Measurements from ENCODE around the gene GLRX3. TPM values are rescaled to one million over a fixed set of nuclear protein-coding genes. Genes with fewer than 3 reads are reported as not detected.

Gene GLRX3
- total RNA-seq, 6 experiments from 2014 or later, result 96.2 to 123 (median 112) TPM

DNA sequence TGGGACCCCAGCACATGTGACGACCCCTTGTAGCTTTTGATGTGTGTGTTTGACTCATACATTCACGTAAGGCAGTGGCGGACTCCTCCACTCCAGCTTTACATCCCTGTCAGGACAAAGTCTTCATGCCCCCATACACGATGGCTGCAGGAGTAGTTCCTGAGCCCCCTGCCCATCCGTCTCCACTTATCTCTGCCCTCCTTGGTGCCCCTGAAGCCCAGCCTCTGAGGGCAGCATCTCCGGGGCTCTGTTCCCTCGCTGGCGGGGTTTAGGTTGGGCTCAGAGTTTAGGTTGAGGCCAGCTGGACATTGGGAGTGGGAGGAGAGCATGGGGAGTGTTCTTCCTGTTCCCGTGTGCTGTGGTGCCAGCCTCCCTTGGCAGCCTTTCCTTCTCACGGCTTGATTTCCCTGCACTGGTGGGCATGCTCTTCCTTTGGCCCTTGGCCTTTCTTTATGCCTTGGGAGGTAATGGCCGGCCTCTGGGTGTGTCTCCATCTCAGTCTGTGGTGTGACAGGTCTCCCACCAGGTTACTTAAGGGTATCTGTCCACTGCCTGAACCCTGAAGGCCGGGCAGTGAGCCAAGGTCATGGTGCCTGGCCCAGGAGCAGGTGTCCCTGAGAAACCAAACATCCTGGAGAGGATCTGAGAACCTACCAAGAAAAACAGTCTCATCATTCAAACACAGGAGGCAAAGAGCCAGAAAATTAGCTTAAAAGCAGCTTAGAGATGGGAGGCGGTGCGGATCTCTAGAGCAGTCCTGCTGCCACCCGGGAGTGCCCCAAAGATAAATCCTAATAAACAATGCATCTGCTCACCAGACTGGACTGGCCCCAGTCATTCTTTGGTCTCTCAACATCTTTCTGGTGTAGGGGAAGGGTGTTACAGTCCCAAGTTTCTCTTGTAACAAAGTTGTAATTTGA, 85.5 kb downstream of the GLRX3 start:
- Mint-ChIP-seq H3K27ac (no peak overlapping the region), H3K27me3 (ENCODE audit: insufficient read depth) (peaks cover 4% of the 10 kb centered on the region; the same call in 1 of the 2 replicates), H3K9me3 (peaks cover 4% of the 10 kb centered on the region; the same call in 1 of the 2 replicates), H3K4me1 (ENCODE audit: low read depth) (peaks cover 11% of the 10 kb centered on the region; the same call in 1 of the 2 replicates), H3K36me3 (ENCODE audit: low read depth) (no peaks in the 10 kb centered on the region), H3K4me3 (no peak overlapping the region)
- DNase-seq, result no peak
- TF ChIP-seq, protein P1, sequence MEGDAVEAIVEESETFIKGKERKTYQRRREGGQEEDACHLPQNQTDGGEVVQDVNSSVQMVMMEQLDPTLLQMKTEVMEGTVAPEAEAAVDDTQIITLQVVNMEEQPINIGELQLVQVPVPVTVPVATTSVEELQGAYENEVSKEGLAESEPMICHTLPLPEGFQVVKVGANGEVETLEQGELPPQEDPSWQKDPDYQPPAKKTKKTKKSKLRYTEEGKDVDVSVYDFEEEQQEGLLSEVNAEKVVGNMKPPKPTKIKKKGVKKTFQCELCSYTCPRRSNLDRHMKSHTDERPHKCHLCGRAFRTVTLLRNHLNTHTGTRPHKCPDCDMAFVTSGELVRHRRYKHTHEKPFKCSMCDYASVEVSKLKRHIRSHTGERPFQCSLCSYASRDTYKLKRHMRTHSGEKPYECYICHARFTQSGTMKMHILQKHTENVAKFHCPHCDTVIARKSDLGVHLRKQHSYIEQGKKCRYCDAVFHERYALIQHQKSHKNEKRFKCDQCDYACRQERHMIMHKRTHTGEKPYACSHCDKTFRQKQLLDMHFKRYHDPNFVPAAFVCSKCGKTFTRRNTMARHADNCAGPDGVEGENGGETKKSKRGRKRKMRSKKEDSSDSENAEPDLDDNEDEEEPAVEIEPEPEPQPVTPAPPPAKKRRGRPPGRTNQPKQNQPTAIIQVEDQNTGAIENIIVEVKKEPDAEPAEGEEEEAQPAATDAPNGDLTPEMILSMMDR (IDR thresholded peaks at IDR 0.05), result no peak

DNA sequence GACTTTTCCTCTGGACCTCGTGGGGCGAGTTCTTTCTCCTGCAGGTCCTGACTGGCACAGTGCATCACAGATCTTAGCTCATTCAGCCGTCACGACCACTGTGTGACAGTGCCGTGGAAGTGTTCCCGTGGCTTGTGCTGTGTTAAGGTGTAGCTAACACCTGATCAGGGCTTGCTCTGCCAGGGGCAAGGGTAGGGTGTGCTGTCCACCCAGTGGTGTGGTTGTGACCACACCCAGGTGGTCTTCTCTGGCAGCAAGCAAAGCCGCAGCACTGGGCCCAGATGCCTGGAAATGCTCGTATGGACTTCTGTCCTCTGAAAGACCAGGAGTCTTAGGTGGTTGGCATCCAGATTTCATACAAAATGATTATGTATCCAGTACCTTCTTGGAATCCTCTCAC, 86.2 kb downstream of the GLRX3 start:
- H3K36me3 Mint-ChIP-seq (ENCODE audit: low read depth), result no peaks in the 10 kb centered on the region

DNA sequence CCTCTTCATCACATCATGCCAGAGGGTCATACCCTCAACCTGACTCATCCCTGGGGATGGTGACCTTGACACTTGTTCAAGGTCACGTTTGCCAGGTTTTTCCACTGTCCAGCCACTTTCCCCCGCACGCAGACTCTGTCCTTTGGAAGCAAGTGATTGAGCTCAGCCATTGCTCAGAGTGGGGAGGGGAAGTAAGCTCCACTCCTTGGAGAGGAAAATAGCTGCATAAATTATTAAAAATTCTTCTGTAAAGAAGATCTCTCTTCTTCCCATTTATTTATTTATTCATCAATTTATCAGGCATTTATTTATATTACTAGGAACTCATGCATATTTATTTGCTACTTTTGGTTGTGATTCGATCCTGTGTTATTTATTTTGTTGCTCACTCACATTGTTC, 88.0 kb downstream of the GLRX3 start:
- no peaks in the 10 kb centered on the region for H3K36me3 Mint-ChIP-seq (ENCODE audit: low read depth)
- no peak overlapping the region for H3K27ac Mint-ChIP-seq
- H3K4me3 Mint-ChIP-seq, result no peak overlapping the region
- H3K27me3 Mint-ChIP-seq (ENCODE audit: insufficient read depth), result no peaks in the 10 kb centered on the region
- peaks cover 4% of the 10 kb centered on the region; the same call in 1 of the 2 replicates for H3K9me3 Mint-ChIP-seq
- no peak for DNase-seq
- no peaks in the 10 kb centered on the region for H3K4me1 Mint-ChIP-seq (ENCODE audit: low read depth)
- TF ChIP-seq, protein P1 (IDR thresholded peaks at IDR 0.05), result no peak

More for the DNA sequence above, 86.2 kb downstream of the GLRX3 start:
- no peak overlapping the region for H3K27ac Mint-ChIP-seq
- peaks cover under 1% of the 10 kb centered on the region; the same call in 1 of the 2 replicates for H3K27me3 Mint-ChIP-seq (ENCODE audit: insufficient read depth)
- H3K9me3 Mint-ChIP-seq, result peaks cover 4% of the 10 kb centered on the region; the same call in 1 of the 2 replicates
- no peak overlapping the region for H3K4me3 Mint-ChIP-seq
- peaks cover 9% of the 10 kb centered on the region; the same call in 1 of the 2 replicates for H3K4me1 Mint-ChIP-seq (ENCODE audit: low read depth)
- DNase-seq, result no peak
- TF ChIP-seq, protein P1 (IDR thresholded peaks at IDR 0.05), result no peak

DNA sequence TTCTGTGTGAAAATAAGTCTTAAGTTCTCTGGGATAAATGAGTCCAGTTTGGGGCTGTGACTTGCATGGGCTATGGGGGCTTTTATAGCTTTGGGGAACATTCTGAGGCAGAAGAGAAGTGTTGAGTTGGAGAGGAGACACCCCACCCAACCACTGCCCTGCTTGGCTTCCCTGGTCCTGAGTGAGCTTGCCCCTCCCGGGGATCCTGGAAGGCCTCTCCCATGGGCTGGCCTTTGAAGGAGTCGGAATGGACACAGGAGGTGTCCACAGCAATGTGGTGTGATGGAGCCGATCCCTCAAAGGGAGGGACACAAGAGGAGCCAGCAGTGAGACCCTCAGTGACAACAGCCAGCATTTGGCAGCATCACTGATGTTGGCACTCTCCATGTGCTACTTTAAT, 89.8 kb downstream of the GLRX3 start:
- no peaks in the 10 kb centered on the region for H3K27me3 Mint-ChIP-seq (ENCODE audit: insufficient read depth)
- H3K4me3 Mint-ChIP-seq, result no peak overlapping the region
- no peak for DNase-seq
- TF ChIP-seq, protein P1 (IDR thresholded peaks at IDR 0.05), result no peak
- no peak overlapping the region for H3K27ac Mint-ChIP-seq
- H3K4me1 Mint-ChIP-seq (ENCODE audit: low read depth), result no peaks in the 10 kb centered on the region
- peaks cover 4% of the 10 kb centered on the region; the same call in 1 of the 2 replicates for H3K9me3 Mint-ChIP-seq
- H3K36me3 Mint-ChIP-seq (ENCODE audit: low read depth), result no peaks in the 10 kb centered on the region

DNA sequence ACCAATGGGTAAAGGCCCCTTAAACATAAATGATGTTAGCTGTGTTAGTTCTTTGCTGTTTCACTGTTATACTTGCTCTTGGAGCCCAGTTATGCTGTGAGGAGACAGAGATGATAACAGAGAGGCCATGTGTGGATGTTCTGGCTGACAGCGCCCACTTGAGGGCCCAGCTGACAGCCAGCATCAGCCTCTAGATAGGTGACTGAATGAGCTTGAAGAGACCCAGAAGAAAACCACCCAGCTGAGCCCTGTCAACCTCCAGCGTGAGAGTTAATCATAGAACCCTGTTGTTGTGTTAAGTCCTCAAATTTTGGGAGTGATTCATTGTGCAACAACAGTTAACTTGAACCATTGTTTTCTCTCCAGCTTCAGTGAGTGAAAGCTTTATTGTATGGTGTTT, 91.7 kb downstream of the GLRX3 start:
- Mint-ChIP-seq H3K27ac (no peak overlapping the region), H3K36me3 (ENCODE audit: low read depth) (no peaks in the 10 kb centered on the region)
- DNase-seq, result no peak

More for the DNA sequence above, 91.7 kb downstream of the GLRX3 start:
- peaks cover 5% of the 10 kb centered on the region; the same call in 1 of the 2 replicates for H3K27me3 Mint-ChIP-seq (ENCODE audit: insufficient read depth)
- no peak overlapping the region for H3K4me3 Mint-ChIP-seq
- peaks cover 11% of the 10 kb centered on the region; the same call in 1 of the 2 replicates for H3K9me3 Mint-ChIP-seq
- TF ChIP-seq, protein P1 (IDR thresholded peaks at IDR 0.05), result no peak
- H3K4me1 Mint-ChIP-seq (ENCODE audit: low read depth), result no peaks in the 10 kb centered on the region

Other genes starting within 250 kb of the GLRX3 start
- under 1 TPM in 4 of 6 experiments, not detected in 2; 0.14 to 0.39 (median 0.21) TPM for gene EBF3, start 172.1 kb upstream of the GLRX3 start, total RNA-seq (2021; fragmentation: NEBNext Ultra II Directional; extraction: Animal tissue kit (Norgen Biotek cat#: 25700))
- 1 to 10 TPM; 1.9 to 2.6 (median 2.4) TPM for gene C10orf143, start 25.6 kb upstream of the GLRX3 start, total RNA-seq (2021; fragmentation: NEBNext Ultra II Directional; extraction: Animal tissue kit (Norgen Biotek cat#: 25700))

Measured in HFFc6 (cell line).